Jurkat, Clone E6-1 (cell line): ENCODE measurements around the gene CFAP65.

Source experiments
- DNase-seq: peaks from one replicate; pipeline ENCODE4 v3.0.0-alpha.2; 2011; ENCODE audit warnings: low read depth, low spot score
- H3K4me3 ChIP-seq: 2 replicates; pipeline ENCODE4 v1.5.1; 2011; ENCODE audit warnings: mild to moderate bottlenecking, low read length, control low read depth, moderate library complexity

The CFAP65 gene

GRCh38 chr2:219060821-219061791 is 19.8 kb upstream of the CFAP65 start, which contains the start of gene IHH:
Gene IHH, minus strand, starts transcription at chr2:219060921. Its CDS starts 454 bp downstream, at chr2:219060467.
- DNase-seq = no peak
- no peak within 1 kb of the TSS for H3K4me3 ChIP-seq

- no peak for DNase-seq
- no peak overlapping the region for H3K4me3 ChIP-seq
These were observed 18.7 kb upstream of the CFAP65 start for GRCh38 chr2:219059725-219060682.

- no peak overlapping the region for H3K4me3 ChIP-seq
- no peak for DNase-seq
These were observed 18.0 kb upstream of the CFAP65 start for GRCh38 chr2:219059375-219059724.

DNA sequence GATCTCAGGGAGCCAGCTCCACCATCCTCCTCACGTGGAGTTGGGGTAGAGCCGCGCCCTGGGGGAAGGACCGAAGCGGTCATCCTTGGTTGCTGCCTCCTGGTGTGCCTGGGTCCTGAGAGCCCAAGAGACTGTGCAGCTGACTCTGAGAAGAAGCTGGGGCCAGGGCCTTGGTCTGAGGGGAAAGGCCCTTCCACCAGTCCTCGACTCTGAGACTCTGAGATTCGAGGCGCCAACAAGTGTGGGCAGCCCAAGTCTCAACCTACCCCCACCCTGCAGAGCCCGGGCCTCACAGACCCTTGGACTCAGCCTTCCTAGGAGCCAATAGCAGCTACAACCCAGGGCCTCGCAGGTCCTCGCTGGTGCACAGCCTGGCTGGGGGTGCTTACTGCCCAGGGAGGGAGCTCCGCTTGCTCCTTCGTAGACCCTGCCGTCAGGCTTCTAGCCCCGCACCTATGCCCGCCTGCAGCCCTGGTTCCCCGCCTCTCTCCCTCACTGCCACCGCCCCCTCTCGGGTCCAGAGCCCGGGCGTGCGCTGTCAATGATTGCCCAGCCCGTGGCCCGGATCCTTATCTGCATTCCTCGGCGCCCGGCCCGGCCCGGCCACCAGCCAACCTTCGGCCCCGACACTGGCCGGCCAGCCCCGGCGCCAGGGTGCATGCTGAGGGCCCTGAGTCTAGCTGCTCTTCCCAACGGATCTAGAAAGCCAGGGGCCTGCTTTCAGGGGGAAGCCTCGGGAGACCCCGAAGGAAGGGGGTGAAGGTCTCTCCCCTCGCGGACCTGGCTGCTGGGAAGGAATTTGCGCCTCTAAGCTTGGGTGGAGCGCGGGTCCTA is 17.4 kb upstream of the CFAP65 start:
- no peak overlapping the region for H3K4me3 ChIP-seq
- no peak for DNase-seq

- DNase-seq = peak; percentile 35
- no peak overlapping the region for H3K4me3 ChIP-seq
These were observed 16.6 kb upstream of the CFAP65 start for GRCh38 chr2:219057709-219058540.

- H3K4me3 ChIP-seq = no peak overlapping the region
- DNase-seq = no peak
These were observed 15.8 kb upstream of the CFAP65 start for GRCh38 chr2:219056896-219057708.

- DNase-seq = no peak
- H3K4me3 ChIP-seq = no peak overlapping the region
These were observed 15.0 kb upstream of the CFAP65 start for GRCh38 chr2:219056176-219056895.

DNA sequence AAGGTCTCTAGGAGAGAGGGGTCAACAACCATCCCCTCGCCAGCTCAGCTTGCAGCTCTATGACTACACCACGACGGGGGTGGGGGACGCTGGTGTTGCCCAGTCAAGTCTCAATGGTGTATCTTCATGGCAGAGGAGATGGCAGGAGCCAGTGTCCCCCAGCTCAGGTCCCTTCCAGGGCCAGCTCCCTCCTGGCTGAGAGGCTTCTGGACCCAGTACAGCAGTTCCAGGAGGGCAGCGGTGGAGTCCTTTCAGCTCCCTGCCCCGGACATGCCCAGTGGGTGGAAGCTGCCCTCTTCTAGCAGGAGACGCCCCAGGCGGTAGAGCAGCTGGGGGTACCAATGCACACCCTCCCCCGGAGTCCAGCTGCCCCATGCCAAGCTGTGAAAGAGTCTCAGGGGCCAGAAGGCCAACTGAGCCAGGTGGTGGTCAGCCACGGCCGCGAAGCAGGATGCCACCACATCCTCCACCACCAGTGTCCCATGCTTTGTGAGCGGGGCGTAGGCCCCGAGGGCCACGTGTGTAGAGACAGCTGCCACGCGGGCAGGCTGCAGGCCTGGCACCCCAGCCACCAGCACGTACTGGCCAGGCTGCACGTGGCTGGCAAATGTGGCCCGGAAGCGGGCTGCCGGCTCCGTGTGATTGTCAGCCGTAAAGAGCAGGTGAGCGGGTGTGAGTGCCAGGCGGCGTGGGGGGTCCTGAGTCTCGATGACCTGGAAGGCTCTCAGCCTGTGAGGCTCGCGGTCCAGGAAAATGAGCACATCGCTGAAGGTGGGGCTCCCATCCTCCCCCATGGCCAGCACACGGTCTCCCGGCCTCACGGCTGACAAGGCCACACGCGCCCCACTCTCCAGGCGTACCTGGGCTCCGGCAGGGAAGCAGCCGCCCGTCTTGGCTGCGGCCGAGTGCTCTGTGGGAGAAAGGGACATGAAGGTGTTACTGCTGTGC is 13.9 kb upstream of the CFAP65 start:
- no peak for DNase-seq

DNA sequence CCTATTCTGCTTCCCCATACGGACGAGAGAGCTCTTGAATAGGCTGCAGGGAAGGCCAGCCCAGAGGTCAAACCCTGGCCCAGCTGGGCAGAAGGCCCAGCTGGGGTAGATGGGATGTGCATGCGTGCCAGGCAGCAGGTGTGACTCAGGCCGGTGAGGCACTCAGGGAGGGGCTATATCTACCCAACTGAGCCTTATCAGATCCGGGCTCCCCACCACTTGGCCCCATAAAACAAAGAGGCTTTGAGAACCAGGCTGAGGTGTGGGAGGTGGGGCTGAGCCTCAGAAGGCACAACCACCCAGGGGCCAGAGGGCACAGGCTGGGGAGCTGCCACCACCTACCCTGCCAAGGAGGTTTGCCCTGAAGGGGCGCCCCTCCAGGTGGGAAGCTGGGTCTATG is 8.0 kb upstream of the CFAP65 start:
- no peak for DNase-seq
- H3K4me3 ChIP-seq = no peak overlapping the region

More for the DNA sequence above, 13.9 kb upstream of the CFAP65 start:
- no peak overlapping the region for H3K4me3 ChIP-seq

DNA sequence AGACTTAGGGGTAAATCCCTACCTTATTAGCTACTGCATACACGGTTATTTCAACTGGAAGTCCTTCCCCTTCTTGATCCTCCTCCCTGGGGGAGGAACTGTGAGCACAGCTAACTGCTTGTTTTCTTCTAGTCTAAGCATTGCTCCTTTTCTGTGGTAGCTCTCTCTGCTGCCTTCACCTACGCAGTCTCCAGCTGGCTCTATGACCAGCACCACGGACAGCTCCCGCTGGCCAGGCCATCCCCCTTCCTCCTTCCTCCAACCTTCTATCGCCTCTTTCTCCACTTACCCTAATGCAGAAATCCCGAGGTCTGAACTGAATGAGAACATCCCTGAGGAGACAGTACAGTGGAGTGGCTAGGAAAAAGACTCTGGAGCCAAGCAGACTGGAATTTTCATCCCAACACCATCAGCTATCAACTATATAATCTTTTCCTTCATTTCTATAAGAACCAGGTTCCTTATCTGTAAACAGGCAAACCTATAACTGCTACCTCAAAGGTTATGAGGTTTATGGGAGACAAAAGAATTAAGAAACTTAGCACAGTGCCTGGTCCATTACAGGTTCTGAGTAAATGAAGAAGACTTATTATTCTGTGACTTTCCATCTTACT is 4.7 kb upstream of the CFAP65 start:
- DNase-seq = peak; percentile 14
- H3K4me3 ChIP-seq = no peak overlapping the region

- no peak overlapping the region for H3K4me3 ChIP-seq
- no peak for DNase-seq
These were observed 1.4 kb upstream of the CFAP65 start for GRCh38 chr2:219042750-219043149.

- DNase-seq = no peak
- H3K4me3 ChIP-seq = no peak overlapping the region
These were observed 841 bp upstream of the CFAP65 start for GRCh38 chr2:219042157-219042556.

GRCh38 chr2:219038600-219038999 is 2.7 kb downstream of the CFAP65 start:
- H3K4me3 ChIP-seq = no peak overlapping the region
- DNase-seq = no peak

DNA sequence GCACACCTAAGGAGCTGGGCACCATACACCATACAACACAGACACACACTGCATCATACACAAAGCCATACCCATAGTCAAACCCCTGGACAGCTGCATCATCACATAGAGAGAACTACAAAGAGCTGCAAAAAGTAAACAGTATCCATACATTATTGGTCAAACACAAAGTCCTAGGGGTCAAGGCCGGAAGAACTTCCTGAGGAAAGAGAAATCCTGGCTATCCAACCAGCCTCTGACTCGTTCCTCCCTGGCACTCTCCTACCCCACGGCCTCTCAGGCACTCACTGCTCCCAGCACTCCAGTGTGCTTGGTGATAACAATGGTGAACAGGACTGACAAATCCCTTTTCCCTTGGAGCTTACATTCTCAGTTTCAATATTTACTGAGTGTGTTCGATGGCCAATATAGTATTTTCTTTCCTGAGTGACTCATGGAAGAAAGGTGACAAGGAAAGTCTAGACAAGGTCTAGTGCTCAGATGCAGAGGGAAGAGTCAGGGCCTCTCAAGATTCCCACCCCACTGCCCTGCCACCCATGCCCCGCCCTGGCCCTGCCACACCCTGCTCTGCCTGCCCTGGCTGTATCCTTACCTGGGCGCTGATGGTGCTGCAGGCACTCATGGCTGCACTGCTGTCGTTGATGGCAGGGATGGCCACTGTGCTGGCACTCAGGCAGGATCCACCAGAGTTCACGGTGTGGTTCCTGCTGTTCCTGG is 3.4 kb downstream of the CFAP65 start:
- DNase-seq = no peak
- H3K4me3 ChIP-seq = no peak overlapping the region

DNA sequence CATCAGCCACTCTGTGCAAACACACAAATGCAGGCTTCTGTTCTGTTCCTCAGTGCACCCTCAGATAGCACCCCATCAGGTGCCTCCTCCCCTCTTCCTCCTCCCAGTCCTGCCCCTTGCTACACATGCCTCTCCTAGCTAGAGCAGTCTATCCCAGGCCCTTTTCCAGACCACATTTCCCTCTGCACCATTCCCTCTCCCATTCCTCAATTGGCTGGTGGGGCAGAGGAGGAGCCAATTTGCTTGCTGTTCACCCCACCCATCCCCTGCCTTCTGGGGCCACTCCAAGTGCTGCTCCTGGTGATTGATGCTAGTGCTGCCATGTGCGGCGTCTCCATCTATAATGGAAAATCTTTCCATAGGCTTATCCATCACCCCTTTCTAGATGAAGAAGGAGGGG is 5.4 kb downstream of the CFAP65 start:
- no peak overlapping the region for H3K4me3 ChIP-seq
- no peak for DNase-seq
